Measurements from ENCODE around the gene GFRA3.

GFRA3 gene

DNA sequence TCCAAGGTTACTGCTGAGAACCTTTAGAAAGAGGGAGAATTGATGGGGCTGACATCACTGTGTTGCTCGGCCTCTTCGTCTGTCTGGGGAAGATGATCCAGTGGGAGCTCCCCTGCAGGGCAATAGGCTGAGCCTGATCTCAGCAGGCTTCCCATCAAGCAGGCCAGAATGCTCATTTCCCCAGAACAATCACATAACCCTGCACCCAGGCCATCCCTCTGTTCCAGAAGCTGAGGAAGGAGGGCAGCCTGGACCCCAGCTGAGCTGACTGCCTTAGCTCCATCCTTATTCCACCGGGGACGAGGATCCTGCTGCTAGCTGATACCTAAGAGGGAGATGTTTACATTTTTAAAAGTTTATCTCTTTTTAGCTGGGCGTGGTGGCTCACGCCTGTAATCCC, 49.7 kb downstream of the GFRA3 start:
- TF ChIP-seq TAF1 (IDR thresholded peaks at IDR 0.05; ENCODE audit: borderline replicate concordance, insufficient read depth, low read length) (no peak), SIN3A (IDR thresholded peaks at IDR 0.05; ENCODE audit: borderline replicate concordance, insufficient read depth, low read length) (no peak), POLR2AphosphoS5 (IDR thresholded peaks at IDR 0.05; ENCODE audit: low read depth, low read length) (no peak), FOXP2 (optimal IDR thresholded peaks at IDR 0.05; ENCODE audit: borderline replicate concordance, extremely low read depth, extremely low read length, insufficient read depth) (no peak)
- TF ChIP-seq, protein P1, sequence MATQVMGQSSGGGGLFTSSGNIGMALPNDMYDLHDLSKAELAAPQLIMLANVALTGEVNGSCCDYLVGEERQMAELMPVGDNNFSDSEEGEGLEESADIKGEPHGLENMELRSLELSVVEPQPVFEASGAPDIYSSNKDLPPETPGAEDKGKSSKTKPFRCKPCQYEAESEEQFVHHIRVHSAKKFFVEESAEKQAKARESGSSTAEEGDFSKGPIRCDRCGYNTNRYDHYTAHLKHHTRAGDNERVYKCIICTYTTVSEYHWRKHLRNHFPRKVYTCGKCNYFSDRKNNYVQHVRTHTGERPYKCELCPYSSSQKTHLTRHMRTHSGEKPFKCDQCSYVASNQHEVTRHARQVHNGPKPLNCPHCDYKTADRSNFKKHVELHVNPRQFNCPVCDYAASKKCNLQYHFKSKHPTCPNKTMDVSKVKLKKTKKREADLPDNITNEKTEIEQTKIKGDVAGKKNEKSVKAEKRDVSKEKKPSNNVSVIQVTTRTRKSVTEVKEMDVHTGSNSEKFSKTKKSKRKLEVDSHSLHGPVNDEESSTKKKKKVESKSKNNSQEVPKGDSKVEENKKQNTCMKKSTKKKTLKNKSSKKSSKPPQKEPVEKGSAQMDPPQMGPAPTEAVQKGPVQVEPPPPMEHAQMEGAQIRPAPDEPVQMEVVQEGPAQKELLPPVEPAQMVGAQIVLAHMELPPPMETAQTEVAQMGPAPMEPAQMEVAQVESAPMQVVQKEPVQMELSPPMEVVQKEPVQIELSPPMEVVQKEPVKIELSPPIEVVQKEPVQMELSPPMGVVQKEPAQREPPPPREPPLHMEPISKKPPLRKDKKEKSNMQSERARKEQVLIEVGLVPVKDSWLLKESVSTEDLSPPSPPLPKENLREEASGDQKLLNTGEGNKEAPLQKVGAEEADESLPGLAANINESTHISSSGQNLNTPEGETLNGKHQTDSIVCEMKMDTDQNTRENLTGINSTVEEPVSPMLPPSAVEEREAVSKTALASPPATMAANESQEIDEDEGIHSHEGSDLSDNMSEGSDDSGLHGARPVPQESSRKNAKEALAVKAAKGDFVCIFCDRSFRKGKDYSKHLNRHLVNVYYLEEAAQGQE (IDR thresholded peaks at IDR 0.05; ENCODE audit: insufficient read depth in 1 of 2, low read depth in 2 of 2, low read length in 2 of 2): no peak

DNA sequence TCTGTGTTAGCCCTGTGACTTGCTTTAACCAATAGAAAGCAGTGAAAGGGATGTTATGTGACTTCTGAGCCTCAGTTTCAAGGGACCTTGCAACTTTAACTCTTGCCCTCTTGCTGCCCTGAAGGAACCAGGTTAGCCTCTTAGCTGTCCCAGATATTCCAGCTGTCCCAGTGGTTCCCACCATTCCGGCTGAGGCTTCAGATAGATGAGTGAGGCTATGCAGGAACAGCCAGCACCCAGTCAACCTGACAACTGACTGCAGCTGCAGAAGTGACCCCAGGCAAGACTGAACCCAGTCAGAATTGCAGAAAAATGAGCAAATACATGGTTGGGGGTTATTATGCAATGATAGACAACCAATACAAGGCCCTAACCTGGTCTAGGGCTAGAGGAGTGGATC, 50.9 kb downstream of the GFRA3 start:
- TF ChIP-seq TAF1 (IDR thresholded peaks at IDR 0.05; ENCODE audit: borderline replicate concordance, insufficient read depth, low read length): no peak
- no peak for TF ChIP-seq FOXP2 (optimal IDR thresholded peaks at IDR 0.05; ENCODE audit: borderline replicate concordance, extremely low read depth, extremely low read length, insufficient read depth)

DNA sequence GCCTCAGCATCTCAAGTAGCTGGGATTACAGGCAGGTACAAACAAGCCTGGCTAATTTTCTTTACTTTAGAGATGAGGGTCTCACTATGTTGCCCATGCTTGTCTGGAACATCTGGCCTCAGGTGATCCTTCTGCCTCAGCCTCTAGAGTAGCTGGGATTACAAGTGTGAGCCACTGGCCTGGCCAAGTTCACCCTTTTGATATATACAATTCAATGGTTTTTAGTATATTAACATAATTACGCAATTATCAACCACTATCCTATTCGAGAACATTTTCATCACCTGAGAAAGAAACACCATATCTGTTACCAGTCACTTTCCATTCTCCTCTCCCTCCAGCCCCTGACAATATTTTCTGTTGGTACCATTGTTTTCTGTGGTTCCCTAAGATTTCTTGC, 57.6 kb downstream of the GFRA3 start:
- TF ChIP-seq SIN3A (IDR thresholded peaks at IDR 0.05; ENCODE audit: borderline replicate concordance, insufficient read depth, low read length): no peak
- TF ChIP-seq TAF1 (IDR thresholded peaks at IDR 0.05; ENCODE audit: borderline replicate concordance, insufficient read depth, low read length): no peak
- no peak for TF ChIP-seq FOXP2 (optimal IDR thresholded peaks at IDR 0.05; ENCODE audit: borderline replicate concordance, extremely low read depth, extremely low read length, insufficient read depth)
- TF ChIP-seq, protein P1 (IDR thresholded peaks at IDR 0.05; ENCODE audit: insufficient read depth in 1 of 2, low read depth in 2 of 2, low read length in 2 of 2): no peak
- no peak for TF ChIP-seq POLR2AphosphoS5 (IDR thresholded peaks at IDR 0.05; ENCODE audit: low read depth, low read length)

DNA sequence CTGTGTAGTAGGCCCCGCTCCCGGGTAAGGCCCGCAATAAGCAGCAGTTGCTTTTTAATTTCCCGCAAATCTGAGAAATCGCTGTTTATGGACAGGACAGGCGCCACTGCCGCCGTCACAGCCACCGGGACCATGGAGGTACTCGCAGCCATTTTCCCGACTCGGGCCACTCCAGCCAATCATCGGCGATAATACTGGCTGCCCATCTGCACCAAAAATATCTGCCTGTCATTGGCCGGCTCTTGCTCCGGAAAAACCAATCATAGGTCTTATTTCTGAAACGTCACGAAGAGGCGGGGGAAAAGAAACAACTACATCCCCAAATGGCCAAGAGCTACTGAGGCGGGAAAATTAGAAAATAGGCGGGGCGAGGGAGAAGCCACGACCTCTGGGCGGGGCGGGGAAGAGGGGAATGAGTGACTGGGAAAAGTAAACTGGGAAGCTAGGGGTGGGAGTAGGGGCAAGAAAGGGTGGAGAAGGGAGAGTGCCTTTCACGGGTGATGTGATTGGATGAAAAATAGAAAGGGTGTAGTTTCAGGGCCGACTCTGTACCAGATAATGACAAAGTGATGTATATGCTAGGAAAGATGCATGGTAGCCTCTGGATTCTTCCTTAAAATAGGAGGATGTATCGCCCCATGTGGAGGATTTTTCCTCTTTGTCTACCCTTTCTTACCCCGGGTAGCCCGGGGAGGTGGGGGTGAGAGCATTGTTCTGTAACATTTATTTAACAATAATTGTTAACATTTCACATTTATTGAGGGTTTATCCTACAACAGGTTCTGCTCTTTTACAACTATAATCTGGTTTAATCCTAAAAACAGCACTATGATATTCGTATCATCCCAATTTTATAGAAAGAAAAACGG, 61.0 kb downstream of the GFRA3 start, which contains the start of gene CDC23:
CDC23 (minus strand) TSS at position 163 of the 869 bp plus-strand sequence; CDS start at position 152, 11 bp downstream.
- TF ChIP-seq POLR2AphosphoS5 (IDR thresholded peaks at IDR 0.05; ENCODE audit: low read depth, low read length): peak; percentile 88
- peak; percentile 75 for TF ChIP-seq TAF1 (IDR thresholded peaks at IDR 0.05; ENCODE audit: borderline replicate concordance, insufficient read depth, low read length)
- TF ChIP-seq SIN3A (IDR thresholded peaks at IDR 0.05; ENCODE audit: borderline replicate concordance, insufficient read depth, low read length): no peak

DNA sequence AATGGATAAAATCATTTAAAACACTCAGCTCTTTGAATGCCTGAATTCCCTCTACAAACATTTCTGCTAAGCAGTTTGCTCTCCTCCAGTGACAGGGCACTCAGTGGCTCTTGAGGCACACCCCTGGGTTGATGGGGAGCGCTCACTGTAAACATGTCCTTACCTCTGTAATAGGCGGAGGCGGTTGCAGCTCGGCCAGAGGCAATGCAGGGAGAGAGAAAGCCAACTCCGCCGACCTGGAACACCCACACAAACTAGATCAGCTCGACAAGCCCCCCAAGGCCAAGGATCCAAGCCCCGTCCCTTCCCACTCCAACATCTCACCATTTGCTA, 61.6 kb downstream of the GFRA3 start:
- TF ChIP-seq SIN3A (IDR thresholded peaks at IDR 0.05; ENCODE audit: borderline replicate concordance, insufficient read depth, low read length) (no peak), TAF1 (IDR thresholded peaks at IDR 0.05; ENCODE audit: borderline replicate concordance, insufficient read depth, low read length) (no peak), POLR2AphosphoS5 (IDR thresholded peaks at IDR 0.05; ENCODE audit: low read depth, low read length) (no peak), FOXP2 (optimal IDR thresholded peaks at IDR 0.05; ENCODE audit: borderline replicate concordance, extremely low read depth, extremely low read length, insufficient read depth) (no peak)
- TF ChIP-seq, protein P1 (IDR thresholded peaks at IDR 0.05; ENCODE audit: insufficient read depth in 1 of 2, low read depth in 2 of 2, low read length in 2 of 2): no peak

DNA sequence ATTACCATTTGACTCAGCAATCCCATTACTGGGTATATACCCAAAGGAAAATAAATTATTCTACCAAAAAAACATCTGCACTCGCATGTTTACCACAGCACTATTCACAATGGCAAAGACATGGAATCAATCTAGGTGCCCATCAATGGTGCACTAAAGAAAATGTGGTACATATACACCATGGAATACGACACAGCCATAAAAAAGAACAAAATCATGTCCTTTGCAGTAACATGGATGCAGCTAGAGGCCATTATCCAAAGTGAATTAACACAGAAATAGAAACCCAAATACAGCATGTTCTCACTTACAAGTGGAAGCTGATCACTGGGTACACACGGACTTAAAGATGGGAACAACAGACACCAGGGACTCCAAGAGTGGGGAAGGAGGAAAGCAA, 63.4 kb downstream of the GFRA3 start:
- TF ChIP-seq POLR2AphosphoS5 (IDR thresholded peaks at IDR 0.05; ENCODE audit: low read depth, low read length): no peak
